NCI-H1930 (cell line): ENCODE results near the gene GFPT1.

Source experiments
- DNase-seq, 2 experiments: peaks; one replicate each; lab custom pipeline; 2025; lab: John Stamatoyannopoulos, UW

GFPT1 gene

DNA sequence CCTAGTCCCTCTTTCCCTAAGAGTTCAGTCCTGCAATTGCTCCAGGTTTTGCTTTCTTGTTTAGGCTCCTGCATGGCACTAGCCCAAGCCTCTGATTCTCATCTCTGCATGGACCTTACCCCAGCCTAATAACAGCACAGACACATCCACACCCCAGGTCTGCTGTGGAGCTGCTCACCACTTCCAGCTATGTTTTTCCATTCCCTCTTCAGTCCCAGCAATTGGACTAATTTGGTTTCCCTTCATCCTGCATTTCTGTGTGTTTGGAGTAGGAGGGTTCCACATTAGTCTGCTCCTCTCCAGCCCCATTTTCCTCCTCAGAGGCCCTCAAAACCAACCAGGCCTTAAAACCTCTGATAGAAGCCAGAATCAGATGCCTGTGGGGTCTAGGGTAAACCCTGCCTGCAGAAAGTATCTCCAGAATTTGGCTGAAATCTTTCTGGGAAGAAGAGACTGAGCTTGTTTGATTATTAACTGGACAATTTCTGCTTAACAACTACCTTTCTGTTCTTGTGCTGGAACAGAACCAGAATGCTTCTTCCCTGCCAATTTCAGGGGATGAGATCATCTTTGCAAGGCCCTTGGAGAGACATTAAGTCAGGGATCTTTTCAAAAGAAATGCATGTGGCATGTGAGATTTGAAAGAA, 95.9 kb downstream of the GFPT1 start:
- DNase-seq, result no peak

- no peak for DNase-seq
These were observed 98.6 kb downstream of the GFPT1 start for GRCh38 chr2:69288429-69288828.

DNA sequence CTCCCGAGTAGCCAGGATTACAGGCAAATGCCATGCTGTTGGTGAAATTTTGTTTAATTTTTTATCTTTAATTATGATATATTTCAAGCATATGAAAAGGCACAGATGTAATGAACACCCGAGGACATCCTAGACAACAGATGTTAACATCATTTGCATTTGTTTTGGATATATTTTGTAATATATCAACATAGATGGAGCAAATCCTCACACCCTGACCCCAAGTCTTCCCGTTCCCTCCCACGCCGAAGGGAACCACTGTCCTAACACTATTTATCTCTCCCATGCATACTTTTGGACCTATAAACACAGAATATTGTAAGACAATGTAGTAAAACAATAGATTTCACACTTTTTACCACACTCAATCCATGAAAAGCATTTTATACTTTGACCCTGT, 99.5 kb downstream of the GFPT1 start:
- DNase-seq, result no peak

GRCh38 chr2:69285379-69285894, 101.6 kb downstream of the GFPT1 start:
- DNase-seq, result no peak

- no peak for DNase-seq
These were observed 106.1 kb downstream of the GFPT1 start for GRCh38 chr2:69280796-69281412.

- no peak for DNase-seq
These were observed 106.9 kb downstream of the GFPT1 start for GRCh38 chr2:69279931-69280681.

GRCh38 chr2:69279211-69279610, 107.8 kb downstream of the GFPT1 start:
- DNase-seq, result no peak

- no peak for DNase-seq
These were observed 108.7 kb downstream of the GFPT1 start for GRCh38 chr2:69278366-69278765.

GRCh38 chr2:69275490-69275889, 111.5 kb downstream of the GFPT1 start:
- DNase-seq, result no peak

DNA sequence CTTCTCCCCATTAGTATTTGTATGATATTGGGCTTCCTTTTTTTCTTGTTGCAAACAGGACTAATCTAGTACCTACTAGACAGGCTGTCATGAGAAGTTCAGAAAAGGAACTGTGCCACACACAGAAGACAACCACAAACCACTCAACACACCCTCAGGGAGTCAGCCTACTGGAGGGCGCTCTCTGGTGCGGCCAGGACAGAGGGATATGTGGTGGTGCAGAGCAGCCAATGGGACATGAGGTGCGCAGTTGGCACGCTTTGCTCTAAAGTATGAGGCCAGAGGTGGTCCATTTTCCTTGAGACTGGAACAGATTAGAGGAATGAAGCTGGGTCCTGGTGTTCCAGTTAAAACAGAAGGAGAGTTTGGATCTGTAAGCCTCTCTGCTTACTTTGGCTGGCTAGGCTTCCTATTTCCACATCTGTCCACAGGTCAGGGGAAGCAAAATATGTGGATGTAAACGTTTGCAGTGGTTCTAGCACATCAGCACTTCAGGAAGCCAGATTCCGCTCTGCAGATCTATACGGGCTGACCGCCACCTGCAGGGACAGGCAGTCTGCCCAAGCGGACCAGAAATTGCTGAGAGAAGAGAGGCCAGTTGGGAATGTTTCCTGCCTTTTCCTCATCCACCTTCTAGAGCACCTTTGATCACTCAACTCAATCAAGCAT, 114.1 kb downstream of the GFPT1 start:
- DNase-seq, result no peak

- DNase-seq, result no peak
These were observed 115.2 kb downstream of the GFPT1 start for GRCh38 chr2:69271831-69272257.
